NCI-H510A treated with DMSO at 0.1 percent for 48 hours (cell line): ENCODE results near the gene VEGFD.
A peak's percentile ranks its signal among the peaks of the same experiment; 100 is the strongest.

Experiments used
- DNase-seq: peaks from one replicate; lab custom pipeline; 2025; lab: John Stamatoyannopoulos, UW

VEGFD gene

GRCh38 chrX:15301924-15302323 is 82.3 kb downstream of the VEGFD start:
- DNase-seq = peak; percentile 11

- DNase-seq = peak; percentile 22
Measured at GRCh38 chrX:15299941-15300851, 84.0 kb downstream of the VEGFD start.

GRCh38 chrX:15298780-15299179 is 85.4 kb downstream of the VEGFD start:
- DNase-seq = no peak

- DNase-seq = no peak
Measured at GRCh38 chrX:15298201-15298600, 86.0 kb downstream of the VEGFD start.
